Stimulated activated naive CD8-positive, alpha-beta T cell treated with anti-CD3 and anti-CD28 coated beads, Interleukin-15, Interleukin-2, amounts not matched to agents 100 ng/mL and 50 ng/mL, for 24 hours (primary cell): ENCODE data around the gene NEDD4.
"Not testable (repeated sequence)": the region's sequence is repeated elsewhere in the genome, so short reads cannot be mapped to it uniquely, and the experiment has no call there.

Experiments
- H3K27ac Mint-ChIP-seq: one replicate; pipeline ENCODE4 v1.8.0; 2021; ENCODE audit warnings: mild to moderate bottlenecking, mixed read lengths
- H3K27me3 Mint-ChIP-seq: one replicate; pipeline ENCODE4 v1.8.0; 2021; ENCODE audit warnings: mixed read lengths
- H3K36me3 Mint-ChIP-seq: one replicate; pipeline ENCODE4 v1.8.0; 2021; ENCODE audit warnings: low read depth, mixed read lengths
- H3K4me1 Mint-ChIP-seq: one replicate; pipeline ENCODE4 v1.8.0; 2021; ENCODE audit warnings: low read depth, mixed read lengths
- H3K4me3 Mint-ChIP-seq: one replicate; pipeline ENCODE4 v1.8.0; 2021; ENCODE audit warnings: mild to moderate bottlenecking, mixed read lengths
- H3K9me3 Mint-ChIP-seq: one replicate; pipeline ENCODE4 v1.8.0; 2021; ENCODE audit warnings: mixed read lengths

NEDD4 gene

GRCh38 chr15:55954862-55955605 lies 38.4 kb downstream of the NEDD4 start:
- no peaks in the 10 kb centered on the region for H3K27me3 Mint-ChIP-seq
- H3K27ac Mint-ChIP-seq, result no peak overlapping the region
- peaks cover 16% of the 10 kb centered on the region for H3K36me3 Mint-ChIP-seq
- H3K4me3 Mint-ChIP-seq, result no peak overlapping the region
- peaks cover 3% of the 10 kb centered on the region for H3K9me3 Mint-ChIP-seq
- H3K4me1 Mint-ChIP-seq, result no peaks in the 10 kb centered on the region

DNA sequence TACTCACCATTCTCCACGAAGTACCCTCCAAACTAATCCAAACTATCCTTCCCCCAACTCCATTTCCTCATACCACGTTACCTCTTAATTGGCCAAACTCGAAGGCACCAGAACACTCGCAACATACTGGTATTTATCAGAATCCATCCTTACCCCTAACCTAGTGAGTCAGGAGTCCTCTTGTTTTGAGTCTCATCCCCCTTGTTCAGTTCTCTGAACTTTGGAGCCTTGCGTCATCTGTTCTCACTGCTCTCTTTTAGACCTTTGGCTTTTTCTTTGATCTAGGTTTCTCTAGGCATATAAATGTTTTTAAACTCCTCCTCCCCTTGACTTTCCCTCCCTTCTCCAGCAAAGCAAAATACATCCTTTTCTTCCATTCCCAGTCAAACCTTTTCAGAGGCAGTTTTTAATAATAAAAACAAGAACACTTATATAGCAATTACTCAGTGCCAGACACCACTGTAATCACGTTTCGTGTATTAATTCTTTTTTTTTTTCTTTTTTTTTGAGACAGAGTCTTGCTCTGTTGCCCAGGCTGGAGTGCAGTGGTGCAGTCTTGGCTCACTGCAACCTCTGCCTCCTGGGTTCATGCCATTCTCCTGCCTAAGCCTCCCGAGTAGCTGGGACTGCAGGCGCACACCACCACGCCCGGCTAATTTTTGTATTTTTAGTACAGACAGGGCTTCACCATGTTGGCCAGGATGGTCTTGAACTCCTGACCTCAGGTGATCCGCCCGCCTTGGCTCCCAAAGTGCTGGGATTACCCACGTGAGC lies 40.7 kb downstream of the NEDD4 start:
- H3K27me3 Mint-ChIP-seq, H3K27ac Mint-ChIP-seq, H3K4me3 Mint-ChIP-seq, H3K9me3 Mint-ChIP-seq, H3K4me1 Mint-ChIP-seq: not testable (repeated sequence)
- H3K36me3 Mint-ChIP-seq, result peaks cover 12% of the 10 kb centered on the region

GRCh38 chr15:55944606-55945005 lies 48.8 kb downstream of the NEDD4 start:
- H3K4me1 Mint-ChIP-seq, H3K27me3 Mint-ChIP-seq, H3K4me3 Mint-ChIP-seq, H3K27ac Mint-ChIP-seq: not testable (repeated sequence)
- Mint-ChIP-seq H3K36me3 (peaks cover 27% of the 10 kb centered on the region), H3K9me3 (peaks cover 14% of the 10 kb centered on the region)

- Mint-ChIP-seq H3K36me3 (peaks cover 31% of the 10 kb centered on the region), H3K27ac (no peak overlapping the region), H3K27me3 (no peaks in the 10 kb centered on the region), H3K4me3 (no peak overlapping the region), H3K9me3 (peaks cover 19% of the 10 kb centered on the region), H3K4me1 (no peaks in the 10 kb centered on the region)
These were observed 51.1 kb downstream of the NEDD4 start for GRCh38 chr15:55942332-55942731.

GRCh38 chr15:55937040-55937439 lies 56.4 kb downstream of the NEDD4 start:
- peaks cover 12% of the 10 kb centered on the region for H3K36me3 Mint-ChIP-seq
- H3K9me3 Mint-ChIP-seq, result peaks cover 9% of the 10 kb centered on the region
- no peak overlapping the region for H3K4me3 Mint-ChIP-seq
- H3K27me3 Mint-ChIP-seq, result no peaks in the 10 kb centered on the region
- H3K4me1 Mint-ChIP-seq, result no peaks in the 10 kb centered on the region
- no peak overlapping the region for H3K27ac Mint-ChIP-seq

- peaks cover 6% of the 10 kb centered on the region for H3K36me3 Mint-ChIP-seq
- H3K27me3 Mint-ChIP-seq, result no peaks in the 10 kb centered on the region
- H3K4me1 Mint-ChIP-seq, result no peaks in the 10 kb centered on the region
- no peak overlapping the region for H3K27ac Mint-ChIP-seq
- peaks cover 5% of the 10 kb centered on the region for H3K9me3 Mint-ChIP-seq
- H3K4me3 Mint-ChIP-seq, result no peak overlapping the region
These were observed 64.5 kb downstream of the NEDD4 start for GRCh38 chr15:55928955-55929354.

GRCh38 chr15:55921744-55922143 lies 71.7 kb downstream of the NEDD4 start:
- no peaks in the 10 kb centered on the region for H3K27me3 Mint-ChIP-seq
- H3K27ac Mint-ChIP-seq, result no peak overlapping the region
- no peaks in the 10 kb centered on the region for H3K36me3 Mint-ChIP-seq
- H3K9me3 Mint-ChIP-seq, result no peaks in the 10 kb centered on the region
- H3K4me1 Mint-ChIP-seq, result no peaks in the 10 kb centered on the region
- no peak overlapping the region for H3K4me3 Mint-ChIP-seq

GRCh38 chr15:55917881-55918296 lies 75.5 kb downstream of the NEDD4 start:
- Mint-ChIP-seq H3K27ac (no peak overlapping the region), H3K4me1 (no peaks in the 10 kb centered on the region), H3K9me3 (no peaks in the 10 kb centered on the region), H3K4me3 (no peak overlapping the region), H3K27me3 (no peaks in the 10 kb centered on the region), H3K36me3 (no peaks in the 10 kb centered on the region)

GRCh38 chr15:55916666-55917409 lies 76.6 kb downstream of the NEDD4 start:
- Mint-ChIP-seq H3K4me1 (no peaks in the 10 kb centered on the region), H3K9me3 (no peaks in the 10 kb centered on the region), H3K4me3 (no peak overlapping the region), H3K27me3 (no peaks in the 10 kb centered on the region), H3K36me3 (no peaks in the 10 kb centered on the region), H3K27ac (no peak overlapping the region)

GRCh38 chr15:55915876-55916567 lies 77.4 kb downstream of the NEDD4 start:
- Mint-ChIP-seq H3K4me3 (no peak overlapping the region), H3K27ac (no peak overlapping the region), H3K9me3 (no peaks in the 10 kb centered on the region), H3K36me3 (no peaks in the 10 kb centered on the region), H3K27me3 (no peaks in the 10 kb centered on the region), H3K4me1 (no peaks in the 10 kb centered on the region)

- H3K4me1 Mint-ChIP-seq, result no peaks in the 10 kb centered on the region
- no peak overlapping the region for H3K4me3 Mint-ChIP-seq
These were observed 78.2 kb downstream of the NEDD4 start for GRCh38 chr15:55915221-55915620.

GRCh38 chr15:55914446-55914845 lies 79.0 kb downstream of the NEDD4 start:
- no peaks in the 10 kb centered on the region for H3K36me3 Mint-ChIP-seq
- H3K9me3 Mint-ChIP-seq, result no peaks in the 10 kb centered on the region
- no peak overlapping the region for H3K4me3 Mint-ChIP-seq
- no peaks in the 10 kb centered on the region for H3K4me1 Mint-ChIP-seq
- H3K27me3 Mint-ChIP-seq, result no peaks in the 10 kb centered on the region
- no peak overlapping the region for H3K27ac Mint-ChIP-seq

More at GRCh38 chr15:55915221-55915620, 78.2 kb downstream of the NEDD4 start:
- no peaks in the 10 kb centered on the region for H3K27me3 Mint-ChIP-seq
- no peaks in the 10 kb centered on the region for H3K9me3 Mint-ChIP-seq
- no peaks in the 10 kb centered on the region for H3K36me3 Mint-ChIP-seq
- no peak overlapping the region for H3K27ac Mint-ChIP-seq

- Mint-ChIP-seq H3K4me1 (no peaks in the 10 kb centered on the region), H3K36me3 (no peaks in the 10 kb centered on the region), H3K27ac (no peak overlapping the region), H3K9me3 (no peaks in the 10 kb centered on the region), H3K27me3 (no peaks in the 10 kb centered on the region), H3K4me3 (no peak overlapping the region)
These were observed 80.4 kb downstream of the NEDD4 start for GRCh38 chr15:55912982-55913381.

GRCh38 chr15:55909036-55909811 lies 84.2 kb downstream of the NEDD4 start:
- Mint-ChIP-seq H3K36me3 (no peaks in the 10 kb centered on the region), H3K27me3 (no peaks in the 10 kb centered on the region), H3K27ac (no peak overlapping the region), H3K9me3 (no peaks in the 10 kb centered on the region), H3K4me1 (no peaks in the 10 kb centered on the region), H3K4me3 (no peak overlapping the region)
